Adrenal gland (tissue), 12 donors: ENCODE results near the gene L3HYPDH. TPM values are rescaled to one million over a fixed set of nuclear protein-coding genes. Genes with fewer than 3 reads are reported as not detected.

ENCODE experiments used
- DNase-seq, 7 donors: peaks; one replicate each; pipeline ENCODE4 v3.0.0-alpha.2; 2019 to 2020
- H3K27ac ChIP-seq, 5 donors: fragments of 200-600 bp; sonication (generic) in 4 of 5; 1 replicate in 3 of 5; 2 replicates in 2 of 5; pipeline versions ENCODE4 v1.5.1 to v1.8.0; 2016 to 2020; ENCODE audit warnings: mild to moderate bottlenecking in 1 of 5
- H3K27me3 ChIP-seq: fragments of 200-600 bp; 2 replicates; pipeline ENCODE4 v1.8.0; 2021
- H3K36me3 ChIP-seq, 2 donors: fragments of 200-600 bp; replicated peaks in 1 of 2; 1 replicate in 1 of 2; 2 replicates in 1 of 2; pipeline versions ENCODE4 v1.5.1 to v1.8.0; 2018 to 2022
- H3K4me1 ChIP-seq, 2 donors: fragments of 200-600 bp; replicated peaks in 1 of 2; 1 replicate in 1 of 2; 2 replicates in 1 of 2; pipeline versions ENCODE4 v1.5.1 to v1.8.0; 2018 to 2021
- H3K4me3 ChIP-seq, 4 donors: fragments of 200-600 bp; sonication (generic) in 3 of 4; one replicate each; pipeline ENCODE4 v1.5.1; 2016 to 2018
- H3K9me3 ChIP-seq, 3 donors: fragments of 200-600 bp; sonication (generic) in 1 of 3; replicated peaks in 1 of 3; 1 replicate in 2 of 3; 2 replicates in 1 of 3; pipeline versions ENCODE4 v1.5.1 to v1.8.0; 2016 to 2021
- POLR2A ChIP-seq, 2 donors: fragments of 450-650 bp; IDR thresholded peaks; one replicate each; pipeline ENCODE4 v1.6.1; 2017; ENCODE audit warnings: antibody characterized with exemption in 2 of 2, mild to moderate bottlenecking in 2 of 2, moderate library complexity in 1 of 2
- WGBS, 4 donors: extraction: QIAGEN DNeasy Blood & Tissue Kit in 2 of 4; methylation state at CpG; one replicate each; pipeline versions ENCODE4 v1.1.5 to v1.1.7; 2013 to 2017; 5-methylcytosine and 5-hydroxymethylcytosine counted together
- intact Hi-C, 2 donors: fragments of 100-400 bp; cut with DNase I; formaldehyde crosslinking; loops; one replicate each; pipeline versions ENCODE4 v1.14.1 to v1.15.0; 2022 to 2023
- polyA plus RNA-seq, 3 donors: library from polyadenylated mRNA; stranded (reverse); fragments of 200-250 nt in 2 of 3; fragments of 350-450 nt in 1 of 3; fragmentation: Illumina TruSeq in 1 of 3; extraction: RNeasy Lipid Tissue Mini Kit (QIAGEN cat#74804) in 1 of 3; gene quantifications; one replicate each; pipeline ENCODE4 v1.2.3, GENCODE V29; 2013 to 2014
- total RNA-seq, 9 donors: library from RNA; depleted of rRNA in 4 of 9; stranded (reverse); fragments of >200 nt in 4 of 9; fragments of 120-200 nt in 1 of 9; fragmentation: NEBNext Ultra II Directional in 1 of 9; extraction: Animal tissue kit (Norgen Biotek cat#: 25700) in 1 of 9; gene quantifications; one replicate each; pipeline versions ENCODE4 v1.1.0 to v1.2.4, GENCODE V29; 2013 to 2023
- TF ChIP-seq, protein P1 (sequence below), 6 experiments: fragments of 450-650 bp in 4 of 6; fragments of 200-600 bp in 2 of 6; sonication (generic) in 1 of 6; IDR thresholded peaks; 1 replicate in 5 of 6; 2 replicates in 1 of 6; pipeline versions ENCODE4 v1.5.1 to v1.8.0; 2016 to 2021; ENCODE audit warnings: antibody characterized with exemption in 6 of 6, mild to moderate bottlenecking in 2 of 6, moderate library complexity in 1 of 6
- donor health status: healthy with polysubstance abuse.
- donor health status: Bipolar disorder and iron deficiency.
- donor health status: DM: yes; HTN: yes; CAD: no.
- donor health status: DM: no; HTN: no; CAD: no.
- donor health status: DM: no; HTN: no; CAD: no.
- donor health status: DM: yes; HTN: yes; CAD: no.

Gene L3HYPDH
- total and polyA plus RNA-seq, 12 donors: 7.1 to 59.2 (median 23.8) TPM

DNA sequence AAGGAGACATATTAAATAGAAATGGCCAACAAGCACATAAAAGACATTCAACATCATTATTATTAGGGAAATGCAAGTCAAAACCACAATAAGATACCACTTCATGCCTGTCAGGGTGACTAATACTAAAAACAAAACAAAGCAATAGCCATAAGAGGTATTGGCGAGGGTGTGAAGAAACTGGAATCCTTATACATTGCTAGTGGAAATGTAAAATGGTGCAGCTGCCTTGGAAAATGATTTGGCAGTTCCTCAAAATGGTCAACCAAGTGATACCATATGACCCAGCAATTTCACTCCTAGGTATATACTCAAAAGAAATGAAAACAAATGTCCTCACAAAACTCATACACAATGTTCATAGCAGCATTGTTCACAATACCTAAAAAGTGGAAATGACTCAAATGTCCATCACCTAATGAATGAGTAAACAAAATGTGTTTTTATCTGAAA, 46.0 kb downstream of the L3HYPDH start:
- Histone ChIP-seq H3K9me3 (no peaks in the 10 kb centered on the region), H3K36me3 (no peaks in the 10 kb centered on the region), H3K27me3 (no peaks in the 10 kb centered on the region), H3K4me3 (no peak overlapping the region), H3K27ac (no peak overlapping the region), H3K4me1 (no peaks in the 10 kb centered on the region)
- intact Hi-C loops: no loop called here
- 76 to 96% (median 94%) methylated on average over 1 of the region's 1 CpG for WGBS, 4 donors
- no peak for DNase-seq
- TF ChIP-seq POLR2A (IDR thresholded peaks at IDR 0.05): no peak
- TF ChIP-seq, protein P1, sequence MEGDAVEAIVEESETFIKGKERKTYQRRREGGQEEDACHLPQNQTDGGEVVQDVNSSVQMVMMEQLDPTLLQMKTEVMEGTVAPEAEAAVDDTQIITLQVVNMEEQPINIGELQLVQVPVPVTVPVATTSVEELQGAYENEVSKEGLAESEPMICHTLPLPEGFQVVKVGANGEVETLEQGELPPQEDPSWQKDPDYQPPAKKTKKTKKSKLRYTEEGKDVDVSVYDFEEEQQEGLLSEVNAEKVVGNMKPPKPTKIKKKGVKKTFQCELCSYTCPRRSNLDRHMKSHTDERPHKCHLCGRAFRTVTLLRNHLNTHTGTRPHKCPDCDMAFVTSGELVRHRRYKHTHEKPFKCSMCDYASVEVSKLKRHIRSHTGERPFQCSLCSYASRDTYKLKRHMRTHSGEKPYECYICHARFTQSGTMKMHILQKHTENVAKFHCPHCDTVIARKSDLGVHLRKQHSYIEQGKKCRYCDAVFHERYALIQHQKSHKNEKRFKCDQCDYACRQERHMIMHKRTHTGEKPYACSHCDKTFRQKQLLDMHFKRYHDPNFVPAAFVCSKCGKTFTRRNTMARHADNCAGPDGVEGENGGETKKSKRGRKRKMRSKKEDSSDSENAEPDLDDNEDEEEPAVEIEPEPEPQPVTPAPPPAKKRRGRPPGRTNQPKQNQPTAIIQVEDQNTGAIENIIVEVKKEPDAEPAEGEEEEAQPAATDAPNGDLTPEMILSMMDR (IDR thresholded peaks at IDR 0.05): no peak

DNA sequence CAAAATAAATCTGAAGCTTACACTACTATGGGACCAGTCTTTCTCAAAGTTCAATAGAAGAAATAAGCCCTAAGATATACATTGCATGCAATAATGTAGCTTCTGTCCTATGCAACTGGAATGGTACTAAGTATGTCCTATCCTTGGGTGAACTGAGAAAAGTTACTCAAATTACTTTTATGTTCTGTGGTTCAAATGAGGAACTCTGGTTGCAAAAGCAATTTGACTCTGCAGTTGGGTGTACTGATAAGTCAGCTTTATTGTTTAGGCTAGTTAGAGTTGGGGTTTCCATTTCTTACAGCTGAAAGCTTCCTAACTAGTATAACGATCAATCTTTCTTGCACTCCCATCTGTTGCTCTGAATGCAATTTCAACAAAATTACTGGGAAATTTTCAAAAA, 48.2 kb downstream of the L3HYPDH start:
- intact Hi-C loops: no loop called here
- no peaks in the 10 kb centered on the region for H3K36me3 ChIP-seq
- 67 to 81% (median 74%) methylated on average over 1 of the region's 1 CpG for WGBS, 4 donors
- H3K9me3 ChIP-seq: no peaks in the 10 kb centered on the region
- no peak overlapping the region for H3K4me3 ChIP-seq
- no peak for DNase-seq
- no peaks in the 10 kb centered on the region for H3K4me1 ChIP-seq
- H3K27me3 ChIP-seq: no peaks in the 10 kb centered on the region
- TF ChIP-seq, protein P1 (IDR thresholded peaks at IDR 0.05): no peak
- TF ChIP-seq POLR2A (IDR thresholded peaks at IDR 0.05): no peak
- no peak overlapping the region for H3K27ac ChIP-seq

DNA sequence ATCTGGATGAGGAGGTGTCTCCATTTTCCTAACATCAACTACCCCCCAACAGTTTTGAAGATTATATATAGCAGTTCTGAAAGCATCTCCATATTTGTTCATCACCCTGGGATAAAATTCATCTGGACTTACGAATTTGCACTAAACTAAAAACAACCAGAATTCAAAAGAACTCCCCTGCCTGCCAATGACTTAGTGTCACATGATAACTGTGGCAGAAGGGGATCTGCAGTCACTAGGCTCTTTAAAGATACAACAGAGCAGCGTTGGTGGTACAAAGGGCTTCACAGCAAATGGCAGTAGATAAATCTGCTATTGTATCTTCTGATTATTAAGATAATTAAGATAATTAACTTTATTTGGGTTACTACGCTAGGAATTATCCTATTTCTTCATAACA, 49.1 kb downstream of the L3HYPDH start:
- Histone ChIP-seq H3K4me1 (no peaks in the 10 kb centered on the region), H3K4me3 (no peak overlapping the region), H3K9me3 (no peaks in the 10 kb centered on the region), H3K36me3 (no peaks in the 10 kb centered on the region), H3K27me3 (no peaks in the 10 kb centered on the region), H3K27ac (no peak overlapping the region)
- 86 to 95% (median 90%) methylated on average over 3 of the region's 3 CpGs for WGBS, 4 donors
- intact Hi-C loops: no loop called here
- DNase-seq: no peak
- no peak for TF ChIP-seq POLR2A (IDR thresholded peaks at IDR 0.05)
- TF ChIP-seq, protein P1 (IDR thresholded peaks at IDR 0.05): no peak

DNA sequence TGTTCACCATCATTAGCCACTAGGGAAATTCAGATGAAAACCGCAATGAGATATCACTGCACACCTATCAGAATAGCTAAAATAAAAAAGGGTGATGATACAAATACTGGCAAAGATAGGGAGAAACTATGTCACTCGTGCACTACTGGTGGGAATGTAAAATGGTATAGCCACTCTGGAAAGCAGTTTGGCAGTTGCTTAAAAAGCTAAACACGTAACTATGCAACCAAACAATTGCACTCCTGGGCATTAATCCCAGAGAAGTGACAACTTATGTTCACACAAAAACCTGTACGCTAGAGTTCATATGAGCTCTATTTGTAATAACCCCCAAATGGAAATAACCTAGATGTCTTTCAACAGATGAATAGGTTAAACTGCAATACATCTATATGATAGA, 54.4 kb downstream of the L3HYPDH start:
- WGBS, 4 donors: 92 to 95% (median 94%) methylated on average over 4 of the region's 4 CpGs
- no peak overlapping the region for H3K27ac ChIP-seq

More for the DNA sequence above, 54.4 kb downstream of the L3HYPDH start:
- Histone ChIP-seq H3K9me3 (no peaks in the 10 kb centered on the region), H3K27me3 (no peaks in the 10 kb centered on the region), H3K4me1 (no peaks in the 10 kb centered on the region), H3K4me3 (no peak overlapping the region), H3K36me3 (no peaks in the 10 kb centered on the region)
- intact Hi-C loops: no loop called here
- no peak for DNase-seq
- TF ChIP-seq, protein P1 (IDR thresholded peaks at IDR 0.05): no peak
- TF ChIP-seq POLR2A (IDR thresholded peaks at IDR 0.05): no peak
